H1 (cell line): ENCODE results near the gene ARR3. TPM values are rescaled to one million over a fixed set of nuclear protein-coding genes. Genes with fewer than 3 reads are reported as not detected.

Experiments used
- CTCF ChIA-PET: fragments of 300-600 bp; sonication (Branson Sonifier 250); formaldehyde crosslinking; loops from one replicate; lab custom pipeline; 2021; ENCODE audit not compliant: partially characterized antibody; lab: Charles Lee
- POLR2A ChIA-PET: fragments of 300-600 bp; sonication (Branson Sonifier 250); formaldehyde crosslinking; loops from one replicate; lab custom pipeline; 2021; ENCODE audit warnings: inconsistent platforms; ENCODE audit not compliant: partially characterized antibody; lab: Charles Lee
- DNase-seq, 2 experiments: peaks; one replicate each; pipeline versions ENCODE4 v3.0.0 to v3.0.0-alpha.2; 2010 to 2022; ENCODE audit warnings: low spot score in 2 of 2, low read depth in 1 of 2, mixed read lengths in 1 of 2
- FAIRE-seq: peaks from 2 replicates; lab custom pipeline; 2011; peaks lifted over from hg19 to GRCh38; lab: Jason Lieb, UNC
- H2AFZ ChIP-seq: 2 replicates; pipeline ENCODE4 v1.8.1; 2012; ENCODE audit warnings: low read length, inconsistent platforms
- H2AK5ac ChIP-seq: 2 replicates; pipeline ENCODE4 v1.6.1; 2013; ENCODE audit warnings: low read depth, low read length
- H2BK120ac ChIP-seq: replicated peaks from 2 replicates; pipeline ENCODE3; 2013; ENCODE audit warnings: low read depth, low read length, inconsistent platforms
- H2BK12ac ChIP-seq: 2 replicates; pipeline ENCODE4 v1.6.1; 2013; ENCODE audit warnings: low read depth, low read length
- H2BK15ac ChIP-seq: 2 replicates; pipeline ENCODE4 v1.6.1; 2013; ENCODE audit warnings: low read length
- H2BK20ac ChIP-seq: 2 replicates; pipeline ENCODE4 v1.6.1; 2013; ENCODE audit warnings: low read length
- H2BK5ac ChIP-seq: 2 replicates; pipeline ENCODE4 v1.6.1; 2013; ENCODE audit warnings: low read depth, low read length
- H3K14ac ChIP-seq: 2 replicates; pipeline ENCODE4 v1.6.1; 2013; ENCODE audit warnings: inconsistent platforms; ENCODE audit not compliant: insufficient read length
- H3K18ac ChIP-seq: 2 replicates; pipeline ENCODE4 v1.6.1; 2013; ENCODE audit warnings: low read length; ENCODE audit errors: extremely low read depth
- H3K23ac ChIP-seq: 2 replicates; pipeline ENCODE4 v1.6.1; 2013; ENCODE audit warnings: inconsistent platforms; ENCODE audit not compliant: insufficient read length
- H3K23me2 ChIP-seq: 2 replicates; pipeline ENCODE4 v1.6.1; 2013; ENCODE audit warnings: low read depth, low read length
- H3K27ac ChIP-seq: 2 replicates; pipeline ENCODE4 v1.6.1; 2011; ENCODE audit warnings: low read depth, low read length, inconsistent platforms
- H3K27me3 ChIP-seq, 4 experiments: replicated peaks in 1 of 4; 1 replicate in 1 of 4; 2 replicates in 3 of 4; pipeline versions ENCODE4 v1.6.1 to v1.8.1; 2011 to 2013; ENCODE audit warnings: low read length in 3 of 4, mild to moderate bottlenecking in 3 of 4, inconsistent platforms in 2 of 4, mixed read lengths in 2 of 4, moderate library complexity in 1 of 4; ENCODE audit not compliant: control insufficient read depth in 3 of 4, insufficient read depth in 3 of 4; ENCODE audit errors: extremely low read depth in 1 of 4
- H3K36me3 ChIP-seq, 4 experiments: 2 replicates each; pipeline versions ENCODE4 v1.6.1 to v1.8.1; 2011 to 2013; ENCODE audit warnings: mild to moderate bottlenecking in 4 of 4, low read length in 3 of 4, moderate library complexity in 2 of 4, control low read depth in 1 of 4, inconsistent platforms in 1 of 4; ENCODE audit not compliant: insufficient read depth in 4 of 4, control insufficient read depth in 2 of 4
- H3K4ac ChIP-seq: replicated peaks from 2 replicates; pipeline ENCODE3; 2013; ENCODE audit warnings: low read length, low read depth, mixed read lengths, inconsistent platforms; ENCODE audit not compliant: insufficient read length
- H3K4me1 ChIP-seq, 4 experiments: replicated peaks in 1 of 4; 1 replicate in 1 of 4; 2 replicates in 3 of 4; pipeline versions ENCODE4 v1.6.1 to v1.8.1; 2011 to 2013; ENCODE audit warnings: low read length in 3 of 4, inconsistent platforms in 2 of 4, mixed read lengths in 1 of 4; ENCODE audit not compliant: insufficient read depth in 4 of 4, control insufficient read depth in 3 of 4
- H3K4me2 ChIP-seq, 2 experiments: 2 replicates each; pipeline versions ENCODE4 v1.6.1 to v1.8.1; 2011 to 2013; ENCODE audit warnings: low read depth in 2 of 2, low read length in 2 of 2, control low read depth in 1 of 2, inconsistent platforms in 1 of 2, mild to moderate bottlenecking in 1 of 2; ENCODE audit not compliant: insufficient read depth in 1 of 2
- H3K4me3 ChIP-seq, 4 experiments: fragments of 200-600, 300-600 bp in 1 of 4; sonication (generic), shearing (Covaris generic), sonication (Bioruptor Twin) in 1 of 4; 2 replicates each; pipeline versions ENCODE4 v1.5.1 to v1.8.1; 2011 to 2016; ENCODE audit warnings: low read length in 4 of 4, low read depth in 3 of 4, control low read depth in 2 of 4, inconsistent platforms in 2 of 4, mild to moderate bottlenecking in 2 of 4, mixed read lengths in 1 of 4, moderate library complexity in 1 of 4; ENCODE audit not compliant: insufficient read depth in 2 of 4; ENCODE audit errors: extremely low read depth in 1 of 4
- H3K56ac ChIP-seq: replicated peaks from 2 replicates; pipeline ENCODE3; 2013; ENCODE audit warnings: low read depth, mild to moderate bottlenecking, mixed read lengths, low read length, inconsistent platforms; ENCODE audit not compliant: insufficient read length
- H3K79me1 ChIP-seq: 2 replicates; pipeline ENCODE4 v1.6.1; 2013; ENCODE audit warnings: low read depth, low read length, control low read depth
- H3K79me2 ChIP-seq, 2 experiments: 2 replicates each; pipeline versions ENCODE4 v1.6.1 to v1.8.1; 2012 to 2013; ENCODE audit warnings: low read length in 2 of 2, mild to moderate bottlenecking in 2 of 2, inconsistent platforms in 1 of 2; ENCODE audit not compliant: insufficient read depth in 2 of 2, control insufficient read depth in 1 of 2
- H3K9ac ChIP-seq, 4 experiments: replicated peaks in 1 of 4; 1 replicate in 1 of 4; 2 replicates in 3 of 4; pipeline versions ENCODE4 v1.6.1 to v1.8.1; 2011 to 2013; ENCODE audit warnings: low read depth in 3 of 4, low read length in 3 of 4, control low read depth in 2 of 4, mild to moderate bottlenecking in 2 of 4, moderate library complexity in 2 of 4, inconsistent platforms in 1 of 4; ENCODE audit errors: extremely low read depth in 1 of 4
- H3K9me3 ChIP-seq, 2 experiments: 2 replicates each; pipeline versions ENCODE4 v1.6.1 to v1.8.1; 2012 to 2013; ENCODE audit warnings: mild to moderate bottlenecking in 2 of 2, moderate library complexity in 2 of 2, control low read depth in 1 of 2, inconsistent platforms in 1 of 2, low read depth in 1 of 2, low read length in 1 of 2, mixed read lengths in 1 of 2; ENCODE audit not compliant: insufficient read depth in 2 of 2
- H4K20me1 ChIP-seq, 2 experiments: replicated peaks in 1 of 2; 2 replicates each; pipeline versions ENCODE3 to v1.8.1; 2011 to 2013; ENCODE audit warnings: inconsistent platforms in 2 of 2, low read length in 2 of 2, mild to moderate bottlenecking in 1 of 2; ENCODE audit not compliant: insufficient read depth in 2 of 2, control insufficient read depth in 1 of 2
- H4K5ac ChIP-seq: 2 replicates; pipeline ENCODE4 v1.6.1; 2013; ENCODE audit warnings: low read length, low read depth, mixed read lengths, inconsistent platforms; ENCODE audit not compliant: insufficient read length
- H4K8ac ChIP-seq: 2 replicates; pipeline ENCODE4 v1.8.0; 2013; ENCODE audit warnings: mild to moderate bottlenecking, moderate library complexity, low read length, inconsistent platforms; ENCODE audit not compliant: insufficient read depth; ENCODE audit errors: extremely low read depth
- H4K91ac ChIP-seq: replicated peaks from 2 replicates; pipeline ENCODE3; 2013; ENCODE audit warnings: low read length, mixed read lengths, inconsistent platforms; ENCODE audit not compliant: insufficient read length
- ASH2L ChIP-seq: fragments of 200-600, 300-600 bp; sonication (generic); IDR thresholded peaks from one replicate; pipeline ENCODE4 v1.7.1; 2017; ENCODE audit warnings: low read length
- CTBP2 ChIP-seq: IDR thresholded peaks from 2 replicates; pipeline ENCODE4 v1.7.0; 2011; ENCODE audit warnings: borderline replicate concordance, mild to moderate bottlenecking, moderate library complexity, mixed read lengths, low read length; ENCODE audit not compliant: insufficient read depth, insufficient read length
- E2F6 ChIP-seq: IDR thresholded peaks from 2 replicates; pipeline ENCODE4 v1.6.1; 2012; ENCODE audit warnings: inconsistent platforms
- EZH2 ChIP-seq: fragments of 200-600 bp; sonication (generic); IDR thresholded peaks from 2 replicates; pipeline ENCODE4 v1.7.1; 2012; ENCODE audit warnings: low read depth, mild to moderate bottlenecking, moderate library complexity, low read length, inconsistent platforms; ENCODE audit not compliant: severe bottlenecking
- FOSL1 ChIP-seq: IDR thresholded peaks from 2 replicates; pipeline ENCODE4 v1.6.1; 2011; ENCODE audit warnings: mild to moderate bottlenecking, low read depth, low read length, moderate library complexity; ENCODE audit not compliant: insufficient read depth
- JUND ChIP-seq: IDR thresholded peaks from 2 replicates; pipeline ENCODE4 v1.6.1; 2011; ENCODE audit warnings: mild to moderate bottlenecking, improper control_type of control experiment, low read length
- KDM1A ChIP-seq: fragments of 200-600, 300-600 bp; sonication (generic); IDR thresholded peaks from 2 replicates; pipeline ENCODE4 v1.7.1; 2016; ENCODE audit warnings: mild to moderate bottlenecking, low read length, borderline replicate concordance
- MAFK ChIP-seq: IDR thresholded peaks from 2 replicates; pipeline ENCODE4 v1.6.1; 2012; ENCODE audit warnings: low read depth, mild to moderate bottlenecking, improper control_type of control experiment, low read length
- POU5F1 ChIP-seq: IDR thresholded peaks from 2 replicates; pipeline ENCODE4 v1.6.1; 2011; ENCODE audit warnings: low read depth, mild to moderate bottlenecking, low read length, moderate library complexity
- SAP30 ChIP-seq: fragments of 300-600 bp; sonication (generic); IDR thresholded peaks from 2 replicates; pipeline ENCODE4 v1.7.1; 2012; ENCODE audit warnings: low read length, moderate library complexity, mild to moderate bottlenecking, inconsistent platforms; ENCODE audit not compliant: insufficient read depth, insufficient replicate concordance
- SUZ12 ChIP-seq: fragments of 200-600 bp; sonication (generic); IDR thresholded peaks from 2 replicates; pipeline ENCODE4 v1.6.1; 2012; ENCODE audit warnings: mild to moderate bottlenecking, inconsistent platforms, low read length, moderate library complexity, mixed read lengths
- TCF12 ChIP-seq: IDR thresholded peaks from 2 replicates; pipeline ENCODE4 v1.6.1; 2011; ENCODE audit warnings: low read depth, mild to moderate bottlenecking, low read length
- WGBS, 2 experiments: shearing (Covaris generic) in 1 of 2; methylation state at CpG; one replicate each; pipeline versions ENCODE4 v1.1.6 to v1.1.7; 2013 to 2015; ENCODE audit warnings: low lambda C conversion rate in 2 of 2, mixed read lengths in 2 of 2, inconsistent platforms in 1 of 2, low coverage in 1 of 2, missing lambda C conversion rate in 1 of 2; ENCODE audit not compliant: insufficient replicate concordance in 2 of 2, insufficient coverage in 1 of 2, insufficient read length in 1 of 2; ENCODE audit errors: extremely low coverage in 1 of 2, missing lambda C conversion rate in 1 of 2; 5-methylcytosine and 5-hydroxymethylcytosine counted together
- polyA plus RNA-seq, 7 experiments: library from polyadenylated mRNA; depleted of rRNA in 3 of 7; stranded (reverse) in 5 of 7; unstranded in 2 of 7; fragments of >200 nt in 5 of 7; fragments of 200-250 nt in 2 of 7; gene quantifications; 1 replicate in 5 of 7; 2 replicates in 1 of 7; 4 replicates in 1 of 7; pipeline versions ENCODE4 v1.2.1 to v1.2.3, GENCODE V29; 2011 to 2013; ENCODE audit warnings: missing spikeins in 2 of 7, mixed read lengths in 2 of 7
- total RNA-seq: library from RNA; stranded (reverse); fragmentation: NEBNext Ultra II Directional; extraction: Animal tissue kit (Norgen Biotek cat#: 25700); gene quantifications from 2 replicates; pipeline ENCODE4 v1.2.1, GENCODE V29; 2021

ARR3 gene
- total and polyA plus RNA-seq, 2 of the 8 experiments (the other 6 are each of a cell fraction or from before 2014, with no cell fraction given): not detected

DNA sequence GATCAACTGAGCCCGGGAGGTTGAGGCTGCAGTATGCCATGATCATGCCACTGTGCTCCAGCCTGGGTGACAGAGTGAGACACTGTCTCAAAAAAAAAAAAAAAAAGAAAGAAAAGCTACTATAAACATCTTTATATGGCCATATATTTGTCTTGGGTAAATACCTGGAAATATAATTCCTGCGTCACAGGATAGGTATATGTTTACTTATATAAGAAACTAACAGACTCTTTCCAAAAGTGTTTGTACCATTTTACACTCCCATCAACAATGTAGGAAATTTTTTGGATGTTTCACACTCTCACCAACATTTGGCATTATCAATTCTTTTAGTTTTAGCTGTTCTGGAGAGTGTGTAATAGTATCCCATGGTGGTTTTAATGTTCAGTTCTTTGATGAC, 20.9 kb upstream of the ARR3 start:
- Histone ChIP-seq H3K79me2 (no peaks in the 10 kb centered on the region), H3K27ac (no peak overlapping the region), H2BK20ac (no peak overlapping the region), H3K4me2 (no peak overlapping the region), H3K36me3 (no peaks in the 10 kb centered on the region), H3K23me2 (no peaks in the 10 kb centered on the region), H3K4me1 (no peaks in the 10 kb centered on the region), H3K23ac (no peak overlapping the region), H3K9me3 (no peaks in the 10 kb centered on the region), H4K91ac (no peak overlapping the region), H3K18ac (no peak overlapping the region), H3K56ac (no peak overlapping the region), H3K79me1 (no peaks in the 10 kb centered on the region), H3K27me3 (no peaks in the 10 kb centered on the region), H3K4ac (no peak overlapping the region), H4K8ac (no peak overlapping the region), H3K14ac (no peak overlapping the region), H2BK15ac (no peak overlapping the region), H2AK5ac (no peak overlapping the region), H2BK12ac (no peak overlapping the region), H2AFZ (no peak overlapping the region), H4K20me1 (no peaks in the 10 kb centered on the region), H3K9ac (no peak overlapping the region), H4K5ac (no peak overlapping the region), H2BK120ac (no peak overlapping the region), H2BK5ac (no peak overlapping the region), H3K4me3 (no peak overlapping the region)
- DNase-seq (no peak), FAIRE-seq (no peak)
- WGBS, 2 experiments: 82% methylated on average over 2 of the region's 2 CpGs; no CpG with 5 or more reads in 1 of the 2 experiments
- CTCF ChIA-PET: interaction anchor here (0.6 kb wide), 1 partner anchor 473 kb away, joined by 4 read pairs; no protein-coding TSS in a partner anchor
- POLR2A ChIA-PET: no interaction called here
- no peak for TF ChIP-seq E2F6
- TF ChIP-seq EZH2: no peak
- TF ChIP-seq MAFK: no peak
- TF ChIP-seq FOSL1: no peak
- no peak for TF ChIP-seq POU5F1
- TF ChIP-seq TCF12: no peak
- no peak for TF ChIP-seq SUZ12
- TF ChIP-seq CTBP2: no peak
- TF ChIP-seq KDM1A: no peak
- no peak for TF ChIP-seq ASH2L
- TF ChIP-seq SAP30: no peak
- TF ChIP-seq JUND: no peak
